HG03103 (cell line): ENCODE measurements around the gene KRTAP10-7.

Experiments used
- ATAC-seq: cut with Tn5 transposase; IDR thresholded peaks from one replicate; pipeline ENCODE4 v1.9.1; 2021; ENCODE audit warnings: low read depth; ENCODE audit not compliant: unreplicated experiment

Gene KRTAP10-7

DNA sequence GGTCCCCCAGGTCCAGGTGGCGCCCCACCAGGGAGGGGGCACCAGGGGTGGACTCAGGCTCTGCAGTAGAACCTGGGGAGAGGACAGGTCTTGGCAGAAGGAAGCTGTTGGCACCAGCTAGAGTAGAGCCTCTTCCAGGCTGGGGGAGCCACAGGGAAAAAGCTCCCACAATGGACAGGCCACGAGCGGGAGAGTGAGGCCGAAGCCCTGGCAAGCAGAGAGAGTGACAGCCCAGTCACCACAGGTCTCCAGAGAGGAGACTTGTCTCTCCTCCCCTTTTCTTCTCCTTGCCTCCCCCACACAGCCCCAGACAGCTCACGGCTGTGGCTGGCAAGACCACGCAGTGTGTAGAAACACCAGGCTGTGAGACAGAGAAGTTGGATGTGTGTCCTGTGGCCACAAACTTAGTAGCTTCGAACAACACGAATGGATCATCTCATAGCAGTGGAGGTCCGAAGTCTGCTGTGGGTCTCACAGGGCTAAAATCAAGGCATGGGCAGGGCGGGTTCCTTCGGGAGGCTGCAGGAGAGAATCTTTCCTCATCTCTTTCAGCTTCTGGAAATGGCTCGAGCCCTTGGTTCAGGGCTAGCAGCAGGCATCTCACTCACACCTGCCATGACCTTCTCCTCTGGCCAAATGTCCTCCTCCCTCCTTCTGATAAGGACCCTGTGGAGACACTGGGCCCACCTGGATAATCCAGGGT, 50.7 kb downstream of the KRTAP10-7 start:
- ATAC-seq: no peak
